Lower lobe of right lung (tissue), 2 donors: Measurements from ENCODE around the gene TSPAN9. TPM values are rescaled to one million over a fixed set of nuclear protein-coding genes. Genes with fewer than 3 reads are reported as not detected.

Experiments
- ATAC-seq, 2 donors: fragments of 200-7000 bp; cut with Tn5 transposase; one replicate each; pipeline ENCODE4 v1.9.1; 2020 to 2022; ENCODE audit warnings: mild to moderate bottlenecking in 2 of 2, moderate library complexity in 2 of 2
- DNase-seq: peaks from one replicate; pipeline ENCODE4 v3.0.0-alpha.2; 2020
- H3K27ac ChIP-seq: fragments of 200-600 bp; one replicate; pipeline ENCODE4 v1.8.0; 2022
- H3K27me3 ChIP-seq: fragments of 200-600 bp; one replicate; pipeline ENCODE4 v1.8.0; 2022; ENCODE audit warnings: low read depth
- H3K36me3 ChIP-seq: fragments of 200-600 bp; one replicate; pipeline ENCODE4 v1.8.0; 2022; ENCODE audit warnings: mild to moderate bottlenecking
- H3K4me1 ChIP-seq: fragments of 200-600 bp; one replicate; pipeline ENCODE4 v1.8.0; 2022
- H3K4me3 ChIP-seq: fragments of 200-600 bp; one replicate; pipeline ENCODE4 v1.8.0; 2022; ENCODE audit warnings: mild to moderate bottlenecking
- H3K9me3 ChIP-seq: fragments of 200-600 bp; one replicate; pipeline ENCODE4 v1.8.0; 2022
- intact Hi-C: fragments of 100-400 bp; cut with DNase I; formaldehyde crosslinking; loops from one replicate; pipeline ENCODE4 v1.11.0; 2022
- total RNA-seq: library from RNA; stranded (reverse); fragmentation: NEBNext Ultra II Directional; extraction: Animal tissue kit (Norgen Biotek cat#: 25700); gene quantifications from one replicate; pipeline ENCODE4 v1.2.1, GENCODE V29; 2021
- TF ChIP-seq, protein P1 (sequence below): fragments of 200-600 bp; IDR thresholded peaks from one replicate; pipeline ENCODE4 v1.8.0; 2022; ENCODE audit warnings: antibody characterized with exemption, mild to moderate bottlenecking
- donor health status: DM: no; HTN: yes; CAD: no; lungs with severe emphysema.

TSPAN9 gene
- total RNA-seq, 1 donor from 2014 or later = 61.1 TPM

- H3K9me3 ChIP-seq = no peaks in the 10 kb centered on the region
- H3K27ac ChIP-seq = no peak overlapping the region
- peaks cover 20% of the 10 kb centered on the region for H3K27me3 ChIP-seq
- no peaks in the 10 kb centered on the region for H3K36me3 ChIP-seq
- intact Hi-C loops = no loop called here
- peak overlapping the region; percentile 48 for H3K4me3 ChIP-seq
- TF ChIP-seq, protein P1, sequence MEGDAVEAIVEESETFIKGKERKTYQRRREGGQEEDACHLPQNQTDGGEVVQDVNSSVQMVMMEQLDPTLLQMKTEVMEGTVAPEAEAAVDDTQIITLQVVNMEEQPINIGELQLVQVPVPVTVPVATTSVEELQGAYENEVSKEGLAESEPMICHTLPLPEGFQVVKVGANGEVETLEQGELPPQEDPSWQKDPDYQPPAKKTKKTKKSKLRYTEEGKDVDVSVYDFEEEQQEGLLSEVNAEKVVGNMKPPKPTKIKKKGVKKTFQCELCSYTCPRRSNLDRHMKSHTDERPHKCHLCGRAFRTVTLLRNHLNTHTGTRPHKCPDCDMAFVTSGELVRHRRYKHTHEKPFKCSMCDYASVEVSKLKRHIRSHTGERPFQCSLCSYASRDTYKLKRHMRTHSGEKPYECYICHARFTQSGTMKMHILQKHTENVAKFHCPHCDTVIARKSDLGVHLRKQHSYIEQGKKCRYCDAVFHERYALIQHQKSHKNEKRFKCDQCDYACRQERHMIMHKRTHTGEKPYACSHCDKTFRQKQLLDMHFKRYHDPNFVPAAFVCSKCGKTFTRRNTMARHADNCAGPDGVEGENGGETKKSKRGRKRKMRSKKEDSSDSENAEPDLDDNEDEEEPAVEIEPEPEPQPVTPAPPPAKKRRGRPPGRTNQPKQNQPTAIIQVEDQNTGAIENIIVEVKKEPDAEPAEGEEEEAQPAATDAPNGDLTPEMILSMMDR = no peak
- DNase-seq = no peak
- ATAC-seq = no peak
- peaks cover 46% of the 10 kb centered on the region for H3K4me1 ChIP-seq
Observed at GRCh38 chr12:3201339-3202051, 124.3 kb downstream of the TSPAN9 start.

DNA sequence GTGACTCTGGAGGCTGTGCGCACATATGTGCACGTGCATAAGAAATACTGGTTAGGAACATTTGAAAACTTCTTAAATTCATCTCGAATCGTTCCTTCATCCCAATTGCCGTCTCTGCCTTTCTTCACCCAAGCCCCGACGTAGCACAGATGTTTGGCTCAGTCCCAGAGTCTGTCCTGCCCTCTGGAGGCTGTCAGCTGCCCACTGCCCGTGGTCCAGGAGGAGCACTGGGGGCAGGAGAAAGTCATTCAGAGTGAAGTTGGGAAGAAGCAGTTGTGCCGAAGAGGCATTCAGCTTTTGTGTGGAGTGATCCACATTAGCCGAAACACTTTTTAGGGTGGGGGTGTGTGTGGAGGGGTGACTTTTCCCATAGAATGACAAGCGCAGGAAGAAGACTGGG lies 124.9 kb downstream of the TSPAN9 start:
- no peaks in the 10 kb centered on the region for H3K9me3 ChIP-seq
- no peak overlapping the region for H3K27ac ChIP-seq
- H3K4me3 ChIP-seq = no peak overlapping the region
- TF ChIP-seq, protein P1 = no peak
- DNase-seq (no peak), ATAC-seq (no peak)
- intact Hi-C loops = no loop called here
- no peaks in the 10 kb centered on the region for H3K36me3 ChIP-seq
- H3K4me1 ChIP-seq = peaks cover 47% of the 10 kb centered on the region
- peaks cover 20% of the 10 kb centered on the region for H3K27me3 ChIP-seq

DNA sequence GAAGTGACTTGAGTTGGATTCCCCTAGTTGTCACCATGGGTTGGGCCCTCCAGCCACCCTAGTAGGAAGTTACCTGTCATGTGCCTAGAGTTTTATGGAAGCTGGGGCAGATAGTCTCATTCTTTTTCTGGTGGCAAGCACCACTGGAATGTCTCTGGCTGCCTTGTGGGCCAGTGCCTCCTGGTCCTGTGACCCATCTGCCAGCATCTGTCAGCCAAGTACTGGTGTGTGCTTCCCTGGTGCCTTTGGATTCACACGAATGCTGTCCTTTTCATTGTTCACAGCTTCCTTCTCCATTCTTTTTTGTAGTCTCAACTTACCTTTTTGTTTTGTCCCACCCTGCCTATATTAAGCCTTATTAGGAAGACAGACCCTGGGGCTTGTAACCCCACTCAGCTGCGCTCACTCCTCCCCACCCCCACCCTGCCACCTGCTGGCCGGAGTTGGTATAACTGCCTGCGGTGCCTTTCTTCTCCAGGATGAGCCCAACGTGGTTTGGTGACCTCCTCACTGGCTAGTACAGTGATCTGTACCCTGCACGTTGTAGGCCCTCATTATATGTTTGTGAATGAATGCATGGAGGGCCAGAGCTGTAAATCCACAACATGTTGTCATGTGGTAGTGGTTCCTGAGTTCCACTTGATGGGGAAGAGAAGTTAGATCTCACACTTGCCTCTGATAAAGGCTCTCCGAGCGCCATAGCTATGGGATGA lies 125.7 kb downstream of the TSPAN9 start:
- DNase-seq (no peak), ATAC-seq (peak; percentile 45 to 55)
- no peaks in the 10 kb centered on the region for H3K9me3 ChIP-seq
- TF ChIP-seq, protein P1 = peak; percentile 84
- H3K4me1 ChIP-seq = peaks cover 47% of the 10 kb centered on the region
- peaks cover 20% of the 10 kb centered on the region for H3K27me3 ChIP-seq
- intact Hi-C loops = no loop called here
- no peak overlapping the region for H3K4me3 ChIP-seq
- H3K36me3 ChIP-seq = no peaks in the 10 kb centered on the region
- no peak overlapping the region for H3K27ac ChIP-seq

DNA sequence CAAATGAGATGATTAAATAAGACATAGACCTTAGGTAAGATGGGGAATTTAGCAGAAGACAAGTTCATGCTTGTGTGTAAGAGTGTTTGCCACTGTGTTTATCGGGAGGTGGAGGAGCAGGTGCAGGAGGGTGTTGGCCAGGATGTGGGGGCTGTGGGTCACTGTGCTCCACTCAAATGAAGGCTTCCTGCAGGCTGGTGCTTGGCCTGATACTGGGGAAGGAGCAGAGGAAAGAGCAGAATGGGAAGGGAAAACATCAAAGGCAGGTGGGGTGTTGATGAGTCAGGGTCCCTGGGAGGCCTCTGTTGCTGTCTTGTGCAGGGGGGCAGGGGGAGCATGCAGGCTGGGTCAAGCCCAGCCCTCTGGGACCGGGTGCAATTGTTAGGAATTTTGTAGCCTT lies 126.5 kb downstream of the TSPAN9 start:
- ATAC-seq = no peak
- intact Hi-C loops = no loop called here
- no peaks in the 10 kb centered on the region for H3K9me3 ChIP-seq
- H3K36me3 ChIP-seq = no peaks in the 10 kb centered on the region
- no peak overlapping the region for H3K4me3 ChIP-seq
- no peak overlapping the region for H3K27ac ChIP-seq
- H3K4me1 ChIP-seq = peaks cover 47% of the 10 kb centered on the region
- no peak for DNase-seq
- H3K27me3 ChIP-seq = peaks cover 20% of the 10 kb centered on the region
- TF ChIP-seq, protein P1 = no peak

DNA sequence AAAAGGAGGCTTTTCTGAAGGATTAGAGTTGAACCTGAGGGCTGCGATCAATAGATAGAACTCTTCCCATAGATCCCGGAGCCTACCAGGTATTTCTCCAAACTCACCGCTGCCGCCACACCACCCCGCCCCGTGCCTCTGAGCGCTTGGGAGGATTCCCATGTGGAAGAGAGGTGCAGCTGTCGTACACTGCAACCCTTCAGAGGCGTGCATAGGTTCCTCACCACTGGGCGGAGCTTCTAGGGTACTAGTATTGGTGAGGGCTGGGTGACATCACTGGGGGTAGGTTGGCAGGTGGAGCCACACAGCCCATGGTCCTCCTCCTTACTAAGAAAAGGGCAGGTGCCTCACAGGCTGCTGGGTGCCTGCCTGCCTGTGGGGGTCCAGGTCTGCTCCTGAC lies 127.0 kb downstream of the TSPAN9 start:
- Histone ChIP-seq H3K27me3 (peaks cover 20% of the 10 kb centered on the region), H3K9me3 (no peaks in the 10 kb centered on the region), H3K36me3 (no peaks in the 10 kb centered on the region), H3K4me1 (peaks cover 43% of the 10 kb centered on the region), H3K27ac (no peak overlapping the region), H3K4me3 (no peak overlapping the region)
- TF ChIP-seq, protein P1 = no peak
- DNase-seq (no peak), ATAC-seq (no peak)
- intact Hi-C loops = no loop called here
